ENCODE measurements around the gene PPARD.
A peak's percentile ranks its signal among the peaks of the same experiment; 100 is the strongest.
"Not testable (repeated sequence)": the region's sequence is repeated elsewhere in the genome, so short reads cannot be mapped to it uniquely, and the experiment has no call there.

The PPARD gene

GRCh38 chr6:35381132-35381531 lies 38.8 kb downstream of the PPARD start:
- no peak for DNase-seq (ENCODE audit: low spot score)

- DNase-seq (ENCODE audit: low spot score) = no peak
Observed at GRCh38 chr6:35382015-35382414, 39.7 kb downstream of the PPARD start.

- no peak for DNase-seq (ENCODE audit: low spot score)
Observed at GRCh38 chr6:35385457-35386202, 43.3 kb downstream of the PPARD start.

GRCh38 chr6:35386989-35387388 lies 44.6 kb downstream of the PPARD start:
- no peak for DNase-seq (ENCODE audit: low spot score)

GRCh38 chr6:35388030-35388429 lies 45.7 kb downstream of the PPARD start:
- no peak for DNase-seq (ENCODE audit: low spot score)

GRCh38 chr6:35388772-35389352 lies 46.5 kb downstream of the PPARD start:
- no peak for DNase-seq (ENCODE audit: low spot score)

- DNase-seq (ENCODE audit: low spot score) = not testable (repeated sequence)
Observed at GRCh38 chr6:35389386-35389785, 47.0 kb downstream of the PPARD start.

- peak; percentile 25 for DNase-seq (ENCODE audit: low spot score)
Observed at GRCh38 chr6:35391240-35391968, 49.0 kb downstream of the PPARD start.

GRCh38 chr6:35392111-35392702 lies 49.8 kb downstream of the PPARD start:
- DNase-seq (ENCODE audit: low spot score) = no peak

- DNase-seq (ENCODE audit: low spot score) = no peak
Observed at GRCh38 chr6:35392773-35393672, 50.7 kb downstream of the PPARD start.

GRCh38 chr6:35396991-35397390 lies 54.6 kb downstream of the PPARD start:
- no peak for DNase-seq (ENCODE audit: low spot score)

GRCh38 chr6:35397806-35398418 lies 55.6 kb downstream of the PPARD start:
- DNase-seq (ENCODE audit: low spot score) = no peak

- DNase-seq (ENCODE audit: low spot score) = no peak
Observed at GRCh38 chr6:35398526-35398925, 56.2 kb downstream of the PPARD start.

GRCh38 chr6:35400111-35400510 lies 57.8 kb downstream of the PPARD start:
- DNase-seq (ENCODE audit: low spot score) = no peak

- DNase-seq (ENCODE audit: low spot score) = no peak
Observed at GRCh38 chr6:35400901-35401311, 58.5 kb downstream of the PPARD start.

GRCh38 chr6:35401514-35401913 lies 59.2 kb downstream of the PPARD start:
- no peak for DNase-seq (ENCODE audit: low spot score)

GRCh38 chr6:35402136-35402855 lies 59.9 kb downstream of the PPARD start:
- no peak for DNase-seq (ENCODE audit: low spot score)

- DNase-seq (ENCODE audit: low spot score) = no peak
Observed at GRCh38 chr6:35402856-35403191, 60.5 kb downstream of the PPARD start.

- no peak for DNase-seq (ENCODE audit: low spot score)
Observed at GRCh38 chr6:35403544-35404442, 61.4 kb downstream of the PPARD start.
